Measurements from ENCODE around the gene LRPAP1.
"Not testable (repeated sequence)": the region's sequence is repeated elsewhere in the genome, so short reads cannot be mapped to it uniquely, and the experiment has no call there.

GRCh38 chr4:3551366-3551765 lies 19.1 kb upstream of the LRPAP1 start:
- TF ChIP-seq, protein P1, sequence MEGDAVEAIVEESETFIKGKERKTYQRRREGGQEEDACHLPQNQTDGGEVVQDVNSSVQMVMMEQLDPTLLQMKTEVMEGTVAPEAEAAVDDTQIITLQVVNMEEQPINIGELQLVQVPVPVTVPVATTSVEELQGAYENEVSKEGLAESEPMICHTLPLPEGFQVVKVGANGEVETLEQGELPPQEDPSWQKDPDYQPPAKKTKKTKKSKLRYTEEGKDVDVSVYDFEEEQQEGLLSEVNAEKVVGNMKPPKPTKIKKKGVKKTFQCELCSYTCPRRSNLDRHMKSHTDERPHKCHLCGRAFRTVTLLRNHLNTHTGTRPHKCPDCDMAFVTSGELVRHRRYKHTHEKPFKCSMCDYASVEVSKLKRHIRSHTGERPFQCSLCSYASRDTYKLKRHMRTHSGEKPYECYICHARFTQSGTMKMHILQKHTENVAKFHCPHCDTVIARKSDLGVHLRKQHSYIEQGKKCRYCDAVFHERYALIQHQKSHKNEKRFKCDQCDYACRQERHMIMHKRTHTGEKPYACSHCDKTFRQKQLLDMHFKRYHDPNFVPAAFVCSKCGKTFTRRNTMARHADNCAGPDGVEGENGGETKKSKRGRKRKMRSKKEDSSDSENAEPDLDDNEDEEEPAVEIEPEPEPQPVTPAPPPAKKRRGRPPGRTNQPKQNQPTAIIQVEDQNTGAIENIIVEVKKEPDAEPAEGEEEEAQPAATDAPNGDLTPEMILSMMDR (tag by site-specific recombination; IDR thresholded peaks at IDR 0.05) = not testable (repeated sequence)
- not testable (repeated sequence) for TF ChIP-seq ZNF473 (tag by site-specific recombination; IDR thresholded peaks at IDR 0.05); ZNF398 (tag by site-specific recombination; IDR thresholded peaks at IDR 0.05); ZNF654 (tag by site-specific recombination; IDR thresholded peaks at IDR 0.05; ENCODE audit: low read depth)

Measured in HEK293 (cell line).